ENCODE measurements around the gene UBR1.
"Not testable (repeated sequence)": the region's sequence is repeated elsewhere in the genome, so short reads cannot be mapped to it uniquely, and the experiment has no call there.

Gene UBR1

DNA sequence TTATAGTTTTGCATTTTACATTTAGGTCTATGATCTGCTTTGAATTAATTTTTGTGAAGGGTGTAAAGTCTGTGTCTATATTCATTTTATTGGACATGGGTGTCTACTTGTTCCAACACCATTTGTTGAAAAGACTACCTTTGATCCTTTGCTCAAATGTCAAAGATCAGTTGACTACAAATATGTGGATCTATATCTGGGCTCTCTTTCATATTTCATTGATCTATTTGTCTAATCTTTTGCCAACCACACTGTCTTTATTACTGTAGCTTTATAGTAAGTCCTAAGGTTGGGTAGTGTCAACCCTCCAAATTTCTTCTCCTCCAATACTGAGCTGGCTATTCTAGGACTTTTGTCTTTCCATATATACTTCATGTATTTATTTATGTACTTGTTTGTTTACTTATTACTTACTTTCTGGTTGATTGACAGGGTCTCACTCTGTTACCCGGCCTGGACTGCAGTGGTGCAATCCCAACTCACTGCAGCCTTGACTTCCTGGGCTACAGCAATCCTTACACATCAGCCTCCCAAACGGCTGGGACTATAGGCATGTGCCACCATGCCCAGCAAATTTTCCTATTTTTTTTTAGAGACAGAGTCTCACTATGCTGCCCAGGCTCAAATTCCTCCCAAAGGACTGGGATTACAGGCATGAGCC is 131.5 kb downstream of the UBR1 start:
- TF ChIP-seq, protein P1, sequence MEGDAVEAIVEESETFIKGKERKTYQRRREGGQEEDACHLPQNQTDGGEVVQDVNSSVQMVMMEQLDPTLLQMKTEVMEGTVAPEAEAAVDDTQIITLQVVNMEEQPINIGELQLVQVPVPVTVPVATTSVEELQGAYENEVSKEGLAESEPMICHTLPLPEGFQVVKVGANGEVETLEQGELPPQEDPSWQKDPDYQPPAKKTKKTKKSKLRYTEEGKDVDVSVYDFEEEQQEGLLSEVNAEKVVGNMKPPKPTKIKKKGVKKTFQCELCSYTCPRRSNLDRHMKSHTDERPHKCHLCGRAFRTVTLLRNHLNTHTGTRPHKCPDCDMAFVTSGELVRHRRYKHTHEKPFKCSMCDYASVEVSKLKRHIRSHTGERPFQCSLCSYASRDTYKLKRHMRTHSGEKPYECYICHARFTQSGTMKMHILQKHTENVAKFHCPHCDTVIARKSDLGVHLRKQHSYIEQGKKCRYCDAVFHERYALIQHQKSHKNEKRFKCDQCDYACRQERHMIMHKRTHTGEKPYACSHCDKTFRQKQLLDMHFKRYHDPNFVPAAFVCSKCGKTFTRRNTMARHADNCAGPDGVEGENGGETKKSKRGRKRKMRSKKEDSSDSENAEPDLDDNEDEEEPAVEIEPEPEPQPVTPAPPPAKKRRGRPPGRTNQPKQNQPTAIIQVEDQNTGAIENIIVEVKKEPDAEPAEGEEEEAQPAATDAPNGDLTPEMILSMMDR (IDR thresholded peaks at IDR 0.05), result no peak
- no peak overlapping the region for H3K27ac ChIP-seq
- DNase-seq (ENCODE audit: low spot score), result no peak

DNA sequence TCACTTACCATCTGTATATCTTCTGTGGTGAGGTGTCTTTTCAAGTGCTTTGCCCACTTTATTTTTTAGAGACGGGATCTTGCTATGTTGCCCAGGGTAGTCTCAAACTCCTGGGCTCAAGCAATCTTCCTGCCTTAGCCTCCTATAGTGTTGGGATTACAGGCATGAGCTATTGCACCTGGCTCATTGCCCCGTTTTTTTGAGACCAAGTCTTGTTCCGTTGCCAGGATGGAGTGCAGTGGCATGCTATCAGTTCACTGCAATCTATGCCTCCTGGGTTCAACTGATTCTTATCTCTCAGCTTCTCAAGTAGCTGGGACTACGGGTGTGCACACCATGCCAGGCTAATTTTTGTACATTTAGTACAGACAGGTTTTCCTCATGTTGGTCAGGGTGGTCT is 132.7 kb downstream of the UBR1 start:
- no peak overlapping the region for H3K27ac ChIP-seq
- TF ChIP-seq, protein P1 (IDR thresholded peaks at IDR 0.05), result no peak
- no peak overlapping the region for H3K4me3 ChIP-seq
- DNase-seq (ENCODE audit: low spot score), result no peak

More for the DNA sequence above, 131.5 kb downstream of the UBR1 start:
- H3K4me3 ChIP-seq, result no peak overlapping the region

DNA sequence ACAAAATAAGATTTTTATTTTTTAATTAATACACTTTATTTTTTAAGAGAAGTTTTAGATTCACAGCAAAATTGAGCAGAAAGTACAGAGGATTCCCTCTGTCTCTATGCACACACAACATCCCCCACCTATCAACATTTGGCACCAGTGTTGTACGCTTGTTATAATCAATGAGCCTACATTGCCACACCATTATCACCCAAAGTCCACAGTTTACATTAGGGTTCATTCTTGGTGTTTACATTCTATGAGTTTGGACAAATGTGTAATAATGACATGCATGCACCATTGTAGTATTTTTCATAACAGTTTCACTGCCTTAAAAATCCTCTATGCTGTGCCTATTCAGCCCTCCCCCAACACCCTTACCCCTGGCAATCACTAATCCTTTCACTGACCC is 134.0 kb downstream of the UBR1 start:
- TF ChIP-seq, protein P1 (IDR thresholded peaks at IDR 0.05), result no peak
- no peak overlapping the region for H3K27ac ChIP-seq
- H3K4me3 ChIP-seq, result no peak overlapping the region
- DNase-seq (ENCODE audit: low spot score), result no peak

DNA sequence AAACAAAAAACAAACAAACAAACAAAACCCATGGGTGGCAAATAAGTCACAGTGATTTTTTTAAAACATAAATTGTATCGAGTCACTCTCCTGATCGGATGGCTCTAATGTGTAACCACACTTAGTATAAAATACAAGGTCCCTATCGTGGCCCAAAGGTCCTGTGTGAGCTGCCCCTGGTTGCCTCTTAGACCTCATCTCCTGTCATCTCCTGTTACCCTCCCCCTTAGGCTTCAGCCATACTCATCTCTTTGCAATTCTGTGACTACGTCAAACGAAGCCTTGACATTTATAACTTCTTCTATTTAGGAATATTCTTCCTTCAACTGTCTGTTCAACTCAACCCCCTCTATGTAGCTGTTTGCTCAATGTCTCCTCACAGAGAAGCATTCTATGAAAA is 141.4 kb downstream of the UBR1 start:
- TF ChIP-seq, protein P1 (IDR thresholded peaks at IDR 0.05), result no peak
- no peak for DNase-seq (ENCODE audit: low spot score)
- no peak overlapping the region for H3K4me3 ChIP-seq
- H3K27ac ChIP-seq, result no peak overlapping the region

DNA sequence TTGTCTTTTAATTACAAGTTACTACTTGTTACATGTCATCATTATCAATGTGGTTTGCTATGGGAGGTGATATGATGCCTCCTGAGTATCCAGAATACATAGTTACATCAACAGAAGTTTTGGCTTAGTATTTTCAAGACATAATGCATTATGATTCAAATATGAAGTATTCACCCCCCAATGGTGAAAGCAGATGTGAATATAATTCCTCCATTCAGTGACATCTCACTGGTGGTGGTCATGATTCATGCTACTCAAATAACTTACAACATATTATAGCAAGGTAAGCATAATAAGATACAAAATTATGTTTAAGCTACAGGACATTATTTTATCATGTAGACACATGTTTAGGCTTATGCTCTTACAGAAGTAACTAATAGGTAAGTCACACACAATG is 150.3 kb downstream of the UBR1 start:
- Histone ChIP-seq H3K27ac (no peak overlapping the region), H3K4me3 (no peak overlapping the region)
- DNase-seq (ENCODE audit: low spot score), result no peak
- TF ChIP-seq, protein P1 (IDR thresholded peaks at IDR 0.05), result no peak

DNA sequence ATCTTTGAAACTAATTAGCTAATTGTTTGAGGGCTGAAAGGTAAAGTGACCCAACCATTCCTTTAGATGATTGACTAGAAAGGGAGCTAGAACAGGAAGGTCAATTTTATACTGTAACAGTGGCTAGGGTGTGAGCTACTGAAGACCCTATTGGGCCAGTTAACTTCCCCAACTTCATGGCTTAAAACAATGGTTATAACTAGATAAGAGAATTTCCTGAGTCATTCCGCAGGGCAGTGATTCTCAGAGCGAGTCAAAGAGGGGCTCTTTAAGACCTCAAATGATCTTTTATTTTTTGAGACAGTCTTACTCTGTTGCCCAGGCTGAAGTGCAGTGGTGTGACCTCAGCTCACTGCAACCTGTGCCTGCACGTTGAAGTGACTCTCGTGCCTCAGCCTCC is 151.5 kb downstream of the UBR1 start:
- H3K27ac ChIP-seq, result no peak overlapping the region
- no peak for DNase-seq (ENCODE audit: low spot score)
- TF ChIP-seq, protein P1 (IDR thresholded peaks at IDR 0.05), result no peak
- H3K4me3 ChIP-seq, result no peak overlapping the region

DNA sequence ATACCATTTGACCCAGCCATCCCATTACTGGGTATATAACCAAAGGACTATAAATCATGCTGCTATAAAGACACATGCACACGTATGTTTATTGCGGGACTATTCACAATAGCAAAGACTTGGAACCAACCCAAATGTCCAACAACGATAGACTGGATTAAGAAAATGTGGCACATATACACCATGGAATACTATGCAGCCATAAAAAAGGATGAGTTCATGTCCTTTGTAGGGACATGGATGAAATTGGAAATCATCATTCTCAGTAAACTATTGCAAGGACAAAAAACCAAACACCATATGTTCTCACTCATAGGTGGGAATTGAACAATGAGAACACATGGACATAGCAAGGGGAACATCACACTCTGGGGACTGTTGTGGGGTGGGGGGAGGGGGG is 156.9 kb downstream of the UBR1 start:
- H3K4me3 ChIP-seq; H3K27ac ChIP-seq; DNase-seq (ENCODE audit: low spot score): not testable (repeated sequence)

Data from coronary artery (tissue), 2 donors.